HUES64 (cell line): ENCODE measurements around the gene ZNF407.

Experiments
- H3K27ac ChIP-seq: 2 replicates; pipeline ENCODE4 v1.7.0; 2013; ENCODE audit warnings: low read depth, low read length, inconsistent platforms
- H3K27me3 ChIP-seq: 2 replicates; pipeline ENCODE4 v1.6.1; 2013; ENCODE audit warnings: mild to moderate bottlenecking, low read length; ENCODE audit not compliant: insufficient read depth
- H3K36me3 ChIP-seq: 2 replicates; pipeline ENCODE4 v1.6.1; 2013; ENCODE audit warnings: mild to moderate bottlenecking, low read length; ENCODE audit not compliant: insufficient read depth
- H3K4me1 ChIP-seq: 2 replicates; pipeline ENCODE4 v1.6.1; 2013; ENCODE audit warnings: mild to moderate bottlenecking, low read length, moderate library complexity; ENCODE audit not compliant: insufficient read depth
- H3K4me3 ChIP-seq: 2 replicates; pipeline ENCODE4 v1.5.1; 2013; ENCODE audit warnings: mild to moderate bottlenecking, low read length, moderate library complexity
- H3K9ac ChIP-seq: 2 replicates; pipeline ENCODE4 v1.6.1; 2013; ENCODE audit warnings: mild to moderate bottlenecking, low read depth, low read length
- H3K9me3 ChIP-seq: 2 replicates; pipeline ENCODE4 v1.6.1; 2013; ENCODE audit warnings: low read depth, low read length; ENCODE audit not compliant: insufficient read depth
- WGBS: fragments of 150-250, 120-280 bp; methylation state at CpG from one replicate; pipeline ENCODE4 v1.1.7; 2013; ENCODE audit warnings: missing lambda C conversion rate; 5-methylcytosine and 5-hydroxymethylcytosine counted together

ZNF407 gene

DNA sequence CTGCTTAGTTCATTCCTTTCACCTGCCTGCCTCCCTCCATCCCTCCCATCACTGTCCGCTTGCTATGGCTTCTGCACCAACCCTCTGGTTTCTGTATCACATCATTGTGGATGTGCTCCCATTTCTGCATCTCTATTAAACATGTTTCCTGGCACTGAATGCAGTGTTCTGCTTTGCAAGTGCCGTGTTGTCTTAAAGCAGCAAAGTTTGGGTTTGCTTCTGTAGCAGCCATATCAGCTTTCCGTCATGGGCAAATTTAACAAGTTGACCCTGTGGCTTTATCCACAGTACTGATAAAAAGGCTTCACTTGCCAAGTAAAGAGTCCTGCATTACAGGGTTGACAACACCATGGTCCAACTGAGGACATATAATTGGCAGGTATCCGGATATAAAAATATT is 445.8 kb downstream of the ZNF407 start:
- Histone ChIP-seq H3K4me1 (no peaks in the 10 kb centered on the region; the same call in 1 of the 2 replicates), H3K4me3 (no peak overlapping the region), H3K27me3 (no peaks in the 10 kb centered on the region), H3K9me3 (no peaks in the 10 kb centered on the region), H3K36me3 (no peaks in the 10 kb centered on the region), H3K27ac (no peak overlapping the region), H3K9ac (no peak overlapping the region)
- WGBS, result 96% methylated on average over 4 of the region's 4 CpGs

DNA sequence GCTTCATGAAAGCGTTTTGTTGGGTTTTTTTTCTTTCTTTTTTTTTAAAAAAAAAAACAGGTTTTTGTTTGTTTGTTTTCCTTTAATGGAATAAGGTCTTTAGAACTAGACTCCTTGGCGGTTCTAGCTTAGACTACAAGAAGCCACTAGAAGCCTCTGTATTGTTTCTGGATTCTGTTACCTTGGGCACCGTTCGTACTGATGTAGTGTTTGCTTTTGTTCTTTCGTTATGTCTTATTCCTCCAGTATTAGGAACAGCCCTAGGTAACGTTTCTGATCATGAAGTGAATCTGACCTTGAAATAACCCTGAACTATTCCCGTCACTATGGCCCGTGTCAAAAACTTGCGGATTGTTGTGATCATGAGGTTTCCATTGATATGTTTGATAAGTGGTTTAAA is 446.6 kb downstream of the ZNF407 start:
- no peak overlapping the region for H3K9ac ChIP-seq
- H3K27me3 ChIP-seq, result no peaks in the 10 kb centered on the region
- 97% methylated on average over 9 of the region's 9 CpGs for WGBS
- H3K27ac ChIP-seq, result no peak overlapping the region
- H3K9me3 ChIP-seq, result no peaks in the 10 kb centered on the region
- no peaks in the 10 kb centered on the region; the same call in 1 of the 2 replicates for H3K4me1 ChIP-seq
- no peaks in the 10 kb centered on the region for H3K36me3 ChIP-seq
- H3K4me3 ChIP-seq, result no peak overlapping the region

DNA sequence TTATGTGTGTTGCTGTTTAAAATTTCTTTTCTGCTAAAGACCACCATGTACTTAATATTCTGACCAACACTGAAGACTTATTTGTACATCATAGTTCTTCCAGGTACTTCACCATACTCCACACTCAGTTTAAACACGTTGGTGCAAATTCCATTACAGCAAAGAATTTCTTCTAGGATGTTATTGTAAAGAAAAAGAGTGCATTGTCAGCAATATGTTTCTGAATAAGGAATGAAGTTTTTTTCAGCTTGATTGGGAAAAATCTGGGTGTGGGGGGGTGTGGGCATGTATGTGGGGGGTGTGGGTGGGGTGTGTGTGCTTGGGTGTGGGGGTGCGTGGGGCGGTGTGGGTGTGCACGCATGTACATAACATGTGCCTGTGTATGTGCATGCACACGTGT is 447.1 kb downstream of the ZNF407 start:
- no peak overlapping the region for H3K9ac ChIP-seq
- H3K27ac ChIP-seq, result no peak overlapping the region
- 92% methylated on average over 5 of the region's 5 CpGs for WGBS

DNA sequence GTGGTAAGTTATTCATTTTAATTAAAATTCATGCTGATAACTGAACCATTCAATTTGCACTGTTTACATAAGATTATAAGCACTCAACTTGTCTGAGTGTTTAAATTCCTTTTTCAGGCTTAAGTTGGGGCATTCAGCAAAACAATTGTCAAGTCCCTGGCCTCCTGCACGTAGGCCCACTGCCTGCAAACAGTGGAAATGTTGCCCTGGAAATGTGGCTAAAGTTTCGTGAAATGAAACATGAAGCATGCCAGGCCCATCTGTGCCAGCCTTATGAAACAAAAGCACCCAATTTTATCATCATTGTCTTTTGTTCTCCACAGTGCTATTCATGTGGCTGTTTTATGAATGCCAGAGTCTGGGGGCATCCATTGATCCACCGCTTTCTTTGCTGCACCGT is 447.6 kb downstream of the ZNF407 start:
- no peaks in the 10 kb centered on the region; the same call in 1 of the 2 replicates for H3K4me1 ChIP-seq
- H3K4me3 ChIP-seq, result no peak overlapping the region
- no peaks in the 10 kb centered on the region for H3K27me3 ChIP-seq
- H3K9me3 ChIP-seq, result no peaks in the 10 kb centered on the region
- H3K27ac ChIP-seq, result no peak overlapping the region
- no peaks in the 10 kb centered on the region for H3K36me3 ChIP-seq
- WGBS, result 94% methylated on average over 4 of the region's 4 CpGs
- no peak overlapping the region for H3K9ac ChIP-seq

More for the DNA sequence above, 447.1 kb downstream of the ZNF407 start:
- Histone ChIP-seq H3K4me3 (no peak overlapping the region), H3K36me3 (no peaks in the 10 kb centered on the region), H3K4me1 (no peaks in the 10 kb centered on the region; the same call in 1 of the 2 replicates), H3K27me3 (no peaks in the 10 kb centered on the region), H3K9me3 (no peaks in the 10 kb centered on the region)

DNA sequence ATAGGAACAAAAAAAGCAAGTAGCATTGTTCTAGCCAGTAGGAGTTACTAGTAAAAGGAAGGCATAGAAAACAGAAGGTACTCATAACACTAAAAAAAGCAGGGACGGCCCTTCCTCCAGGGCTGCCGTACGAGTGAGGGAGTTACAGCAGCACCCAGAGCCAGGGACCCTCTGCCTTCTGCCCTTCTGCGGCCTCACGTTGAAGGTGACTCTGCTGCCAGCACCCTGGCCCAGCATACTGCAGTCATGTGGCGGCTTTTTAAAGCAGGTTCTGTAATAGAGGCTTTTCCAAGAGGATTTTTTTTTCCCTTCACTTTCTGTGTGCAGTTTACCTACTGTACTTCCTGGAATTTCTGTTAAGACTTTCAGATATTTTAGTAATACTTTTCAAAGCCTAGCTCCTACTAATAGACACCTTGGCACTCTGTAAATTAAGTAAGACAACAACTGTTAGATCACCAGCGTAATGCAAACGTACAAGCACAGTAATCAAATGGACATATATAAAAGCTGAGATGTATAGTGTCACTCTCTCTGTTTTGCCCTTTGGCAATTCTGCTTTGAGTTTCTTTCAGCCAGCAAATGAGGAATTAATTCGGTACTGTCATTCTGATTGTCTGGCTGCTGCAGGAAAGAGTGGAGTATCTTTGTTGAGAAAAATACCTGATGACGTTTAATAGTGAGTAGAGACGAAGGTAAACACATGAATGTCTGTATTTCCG is 449.7 kb downstream of the ZNF407 start:
- 96% methylated on average over 12 of the region's 12 CpGs for WGBS
- no peaks in the 10 kb centered on the region for H3K4me1 ChIP-seq
- no peak overlapping the region for H3K9ac ChIP-seq
- H3K9me3 ChIP-seq, result no peaks in the 10 kb centered on the region
- H3K27ac ChIP-seq, result no peak overlapping the region
- H3K4me3 ChIP-seq, result no peak overlapping the region
- H3K27me3 ChIP-seq, result no peaks in the 10 kb centered on the region
- H3K36me3 ChIP-seq, result no peaks in the 10 kb centered on the region

DNA sequence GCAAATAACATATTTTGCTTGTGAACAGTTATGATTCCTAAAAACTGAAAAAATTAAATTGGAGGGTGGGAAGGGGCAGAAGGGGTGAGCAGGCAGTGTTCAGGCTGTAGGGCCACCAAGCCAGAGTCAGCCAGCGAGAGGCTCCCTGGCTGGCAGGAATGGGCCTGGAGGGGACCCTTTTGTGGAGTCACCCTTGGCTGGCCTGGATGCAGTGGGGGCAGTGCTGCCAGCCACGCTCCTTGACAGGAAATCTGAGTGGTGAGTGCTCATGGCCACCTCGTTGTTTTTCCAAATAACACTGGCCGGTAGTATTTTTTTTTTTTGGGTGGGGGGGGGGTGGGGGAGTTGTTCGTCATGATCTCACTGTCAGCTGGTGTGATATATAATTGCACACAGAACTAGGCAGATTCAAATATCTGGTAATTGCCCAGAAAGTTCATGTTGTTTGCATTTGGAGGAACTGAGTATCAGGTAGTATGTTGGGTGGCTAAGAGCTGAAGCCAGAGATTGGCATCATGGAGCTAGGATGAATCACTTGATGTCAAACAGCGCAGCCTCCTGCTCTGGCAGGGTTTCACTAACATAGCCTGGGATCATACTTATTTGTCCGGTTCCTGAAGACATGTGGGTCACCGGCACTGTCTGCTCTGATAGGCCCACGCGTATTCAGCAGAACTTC is 451.2 kb downstream of the ZNF407 start:
- 95% methylated on average over 10 of the region's 10 CpGs for WGBS
- no peak overlapping the region for H3K4me3 ChIP-seq

DNA sequence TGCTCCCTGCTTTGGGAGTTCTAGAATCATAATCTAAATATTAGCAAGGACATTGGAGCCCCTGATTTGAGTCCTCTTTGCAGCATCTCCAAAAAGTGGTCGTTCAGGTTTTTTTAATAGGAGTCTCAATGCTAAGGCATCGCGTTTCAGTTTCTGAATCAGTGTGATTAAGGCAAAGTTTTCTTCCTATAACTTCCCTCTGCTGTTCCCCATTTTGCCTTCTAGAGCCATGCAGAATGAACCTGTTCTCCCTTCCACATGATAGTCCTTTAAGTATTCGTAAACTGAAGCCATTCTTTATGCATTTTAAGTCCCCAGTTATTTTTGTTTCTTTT is 451.8 kb downstream of the ZNF407 start:
- WGBS, result 96% methylated on average over 4 of the region's 4 CpGs
- H3K4me3 ChIP-seq, result no peak overlapping the region
- H3K27me3 ChIP-seq, result no peaks in the 10 kb centered on the region
- no peak overlapping the region for H3K9ac ChIP-seq
- no peak overlapping the region for H3K27ac ChIP-seq
- no peaks in the 10 kb centered on the region for H3K4me1 ChIP-seq
- H3K36me3 ChIP-seq, result no peaks in the 10 kb centered on the region
- H3K9me3 ChIP-seq, result no peaks in the 10 kb centered on the region

More for the DNA sequence above, 451.2 kb downstream of the ZNF407 start:
- no peaks in the 10 kb centered on the region for H3K9me3 ChIP-seq
- H3K27me3 ChIP-seq, result no peaks in the 10 kb centered on the region
- no peaks in the 10 kb centered on the region for H3K36me3 ChIP-seq
- no peak overlapping the region for H3K27ac ChIP-seq
- no peaks in the 10 kb centered on the region for H3K4me1 ChIP-seq
- H3K9ac ChIP-seq, result no peak overlapping the region

DNA sequence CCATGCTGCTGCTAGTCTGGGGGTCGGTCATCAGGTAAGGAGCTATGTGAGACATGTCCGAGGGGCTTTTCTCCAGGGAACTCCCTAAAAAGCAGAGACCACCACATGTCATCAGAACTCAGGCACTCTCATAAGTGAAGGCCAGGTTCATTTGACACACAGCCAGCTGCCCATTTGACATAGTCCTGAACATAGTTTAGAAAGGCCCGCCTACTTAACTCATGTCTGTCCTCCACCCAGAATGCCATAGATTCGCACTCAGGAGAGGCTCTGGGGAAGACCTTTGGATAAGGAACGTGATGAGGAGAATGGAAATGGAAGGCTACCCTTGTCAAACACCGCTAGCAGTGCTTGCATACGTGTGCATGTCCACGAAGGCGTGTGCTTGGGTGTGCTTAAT is 454.1 kb downstream of the ZNF407 start:
- H3K4me1 ChIP-seq, result no peaks in the 10 kb centered on the region
- no peak overlapping the region for H3K9ac ChIP-seq
- WGBS, result 97% methylated on average over 9 of the region's 9 CpGs
- no peaks in the 10 kb centered on the region for H3K27me3 ChIP-seq
- H3K4me3 ChIP-seq, result no peak overlapping the region
- no peak overlapping the region for H3K27ac ChIP-seq
- no peaks in the 10 kb centered on the region for H3K36me3 ChIP-seq
- H3K9me3 ChIP-seq, result no peaks in the 10 kb centered on the region

DNA sequence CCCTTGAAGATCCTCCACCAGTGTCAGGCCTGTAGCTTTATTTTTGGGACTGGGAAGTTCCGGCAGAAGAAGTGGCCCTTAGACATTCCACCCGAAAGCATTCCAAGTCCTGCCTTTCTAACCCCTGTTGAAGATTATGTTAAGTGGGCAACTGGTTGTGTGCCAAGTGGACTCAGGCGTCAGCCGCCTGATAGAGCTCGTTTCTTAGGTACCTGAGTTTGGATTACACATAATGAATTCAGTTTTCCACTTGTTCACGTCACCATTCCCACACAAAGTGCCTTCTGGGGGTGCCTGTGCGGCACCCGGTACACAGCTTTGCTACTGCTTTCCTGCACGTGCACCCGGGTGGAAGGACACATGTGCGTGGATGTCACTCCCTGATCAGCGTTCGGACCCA is 454.8 kb downstream of the ZNF407 start:
- no peak overlapping the region for H3K4me3 ChIP-seq

DNA sequence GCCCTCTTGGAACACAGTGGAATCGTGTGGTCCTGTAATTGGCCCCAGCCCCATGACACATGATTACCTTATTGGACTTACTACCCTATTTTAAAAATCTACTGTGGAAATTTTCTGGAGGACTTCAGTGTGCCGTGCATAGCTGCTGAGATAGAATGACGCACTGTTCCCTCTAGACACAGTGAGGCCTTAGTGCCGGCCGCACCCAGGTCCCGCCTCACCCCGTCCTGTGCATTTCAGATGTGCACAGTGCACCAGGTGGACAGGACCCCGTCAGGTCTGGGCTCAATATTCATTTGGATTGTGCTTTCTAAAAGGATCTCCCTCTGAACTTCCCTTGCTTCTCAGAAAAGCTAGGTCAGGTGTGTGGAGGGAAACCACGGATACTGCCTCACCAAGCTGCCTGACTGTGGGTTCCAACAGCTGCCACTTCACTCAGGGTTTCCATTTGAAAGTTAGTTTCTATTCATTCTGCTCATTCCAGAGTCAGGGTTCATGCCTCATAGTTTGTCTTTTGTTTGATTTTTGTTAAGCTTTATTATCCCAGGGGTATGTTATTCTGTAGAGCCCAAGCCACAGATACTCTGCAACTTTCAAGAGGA is 455.5 kb downstream of the ZNF407 start:
- Histone ChIP-seq H3K27me3 (no peaks in the 10 kb centered on the region), H3K9ac (no peak overlapping the region), H3K9me3 (no peaks in the 10 kb centered on the region), H3K4me1 (no peaks in the 10 kb centered on the region), H3K36me3 (no peaks in the 10 kb centered on the region), H3K27ac (no peak overlapping the region), H3K4me3 (no peak overlapping the region)
- WGBS, result 96% methylated on average over 9 of the region's 9 CpGs

More for the DNA sequence above, 454.8 kb downstream of the ZNF407 start:
- Histone ChIP-seq H3K9ac (no peak overlapping the region), H3K27me3 (no peaks in the 10 kb centered on the region), H3K27ac (no peak overlapping the region), H3K9me3 (no peaks in the 10 kb centered on the region), H3K36me3 (no peaks in the 10 kb centered on the region), H3K4me1 (no peaks in the 10 kb centered on the region)
- 96% methylated on average over 13 of the region's 13 CpGs for WGBS

DNA sequence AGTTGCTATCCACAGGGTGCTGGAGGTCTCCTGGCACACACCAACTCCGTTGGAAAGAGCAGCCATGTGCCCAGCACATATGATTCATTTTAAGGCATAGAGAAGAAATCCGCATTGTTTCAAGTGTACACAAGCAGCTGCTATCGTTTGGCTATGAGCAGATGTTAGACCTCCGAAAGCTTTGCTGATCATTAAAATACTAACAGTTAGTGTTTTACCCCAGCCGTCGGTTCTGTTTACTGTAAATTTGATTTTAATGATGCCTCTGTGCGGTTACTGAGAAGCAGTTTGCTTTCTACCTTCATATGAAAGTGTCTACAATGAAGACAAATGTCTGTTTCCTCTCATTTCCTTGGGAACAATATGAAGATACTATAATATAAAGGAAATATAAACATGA is 456.4 kb downstream of the ZNF407 start:
- no peaks in the 10 kb centered on the region for H3K36me3 ChIP-seq
- H3K27ac ChIP-seq, result no peak overlapping the region
- H3K4me3 ChIP-seq, result no peak overlapping the region
- no peak overlapping the region for H3K9ac ChIP-seq
- no peaks in the 10 kb centered on the region for H3K9me3 ChIP-seq
- no peaks in the 10 kb centered on the region for H3K27me3 ChIP-seq
- WGBS, result 90% methylated on average over 7 of the region's 7 CpGs
- H3K4me1 ChIP-seq, result no peaks in the 10 kb centered on the region
